Thyroid gland (tissue), 4 donors: ENCODE data around the gene ATP4A. TPM values are rescaled to one million over a fixed set of nuclear protein-coding genes. Genes with fewer than 3 reads are reported as not detected.

ENCODE experiments used
- DNase-seq, 2 donors: peaks; one replicate each; pipeline ENCODE4 v3.0.0-alpha.2; 2019
- H3K27ac ChIP-seq, 3 donors: fragments of 200-600 bp; sonication (generic); 1 replicate in 2 of 3; 2 replicates in 1 of 3; pipeline ENCODE4 v1.5.1; 2016 to 2019; ENCODE audit warnings: mild to moderate bottlenecking in 1 of 3, moderate library complexity in 1 of 3
- H3K27me3 ChIP-seq: fragments of 200-600 bp; sonication (generic); one replicate; pipeline ENCODE4 v1.5.1; 2019
- H3K36me3 ChIP-seq, 2 donors: fragments of 200-600 bp; sonication (generic); one replicate each; pipeline ENCODE4 v1.5.1; 2016 to 2019
- H3K4me1 ChIP-seq, 2 donors: fragments of 200-600 bp; sonication (generic); one replicate each; pipeline ENCODE4 v1.5.1; 2017 to 2019
- H3K4me3 ChIP-seq, 3 donors: fragments of 200-600 bp; sonication (generic); replicated peaks in 1 of 3; 1 replicate in 2 of 3; 2 replicates in 1 of 3; pipeline ENCODE4 v1.5.1; 2016; ENCODE audit warnings: mild to moderate bottlenecking in 1 of 3
- H3K9me3 ChIP-seq: fragments of 200-600 bp; sonication (generic); one replicate; pipeline ENCODE4 v1.5.1; 2017
- CTCF ChIP-seq, 6 experiments: fragments of 200-600 bp in 3 of 6; fragments of 450-650 bp in 3 of 6; sonication (generic) in 3 of 6; IDR thresholded peaks; one replicate each; pipeline ENCODE4 v1.5.1; 2016 to 2019; ENCODE audit warnings: antibody characterized with exemption in 6 of 6, mild to moderate bottlenecking in 2 of 6, inconsistent platforms in 1 of 6, moderate library complexity in 1 of 6
- POLR2A ChIP-seq, 2 donors: fragments of 450-650 bp; IDR thresholded peaks; one replicate each; pipeline ENCODE4 v1.6.1; 2017; ENCODE audit warnings: antibody characterized with exemption in 2 of 2, mild to moderate bottlenecking in 2 of 2, moderate library complexity in 1 of 2
- WGBS, 2 donors: methylation state at CpG; one replicate each; pipeline ENCODE4 v1.1.5; 2017; 5-methylcytosine and 5-hydroxymethylcytosine counted together
- intact Hi-C: fragments of 100-400 bp; cut with DNase I; formaldehyde crosslinking; loops from one replicate; pipeline ENCODE4 v1.15.1; 2023
- total RNA-seq, 4 donors: library from RNA; depleted of rRNA; stranded (reverse); fragments of >200 nt; gene quantifications; one replicate each; pipeline ENCODE4 v1.2.3, GENCODE V29; 2016

ATP4A gene
- total RNA-seq, 4 donors from 2014 or later, result 0.27 to 1.9 (median 0.33) TPM

- Histone ChIP-seq H3K4me1 (no peaks in the 10 kb centered on the region), H3K27ac (no peak overlapping the region), H3K4me3 (no peak overlapping the region), H3K36me3 (no peaks in the 10 kb centered on the region), H3K9me3 (no peaks in the 10 kb centered on the region), H3K27me3 (no peaks in the 10 kb centered on the region)
- TF ChIP-seq CTCF (IDR thresholded peaks at IDR 0.05) (no peak), POLR2A (IDR thresholded peaks at IDR 0.05) (no peak)
- intact Hi-C loops, result no loop called here
- DNase-seq, result no peak
- WGBS, 2 donors, result 92 to 93% methylated on average over 7 of the region's 7 CpGs
Observed at GRCh38 chr19:35566738-35567137, 3.3 kb upstream of the ATP4A start.

- Histone ChIP-seq H3K9me3 (no peaks in the 10 kb centered on the region), H3K4me1 (no peaks in the 10 kb centered on the region), H3K4me3 (no peak overlapping the region), H3K27me3 (no peaks in the 10 kb centered on the region), H3K36me3 (no peaks in the 10 kb centered on the region), H3K27ac (no peak overlapping the region)
- TF ChIP-seq CTCF (IDR thresholded peaks at IDR 0.05) (no peak), POLR2A (IDR thresholded peaks at IDR 0.05) (no peak)
- 77 to 81% methylated on average over 10 to 12 of the region's 12 CpGs for WGBS, 2 donors
- no peak for DNase-seq
- intact Hi-C loops, result no loop called here
Observed at GRCh38 chr19:35565016-35565856, 1.8 kb upstream of the ATP4A start.

GRCh38 chr19:35562776-35563175, 682 bp downstream of the ATP4A start:
- no peak overlapping the region for H3K4me3 ChIP-seq
- intact Hi-C loops, result no loop called here
- 73 to 81% methylated on average over 2 of the region's 2 CpGs for WGBS, 2 donors
- H3K27me3 ChIP-seq, result peaks cover 7% of the 10 kb centered on the region
- peaks cover 6 to 10% of the 10 kb centered on the region in 2 donors for H3K4me1 ChIP-seq
- no peak for DNase-seq
- no peaks in the 10 kb centered on the region for H3K36me3 ChIP-seq
- H3K9me3 ChIP-seq, result no peaks in the 10 kb centered on the region
- no peak overlapping the region for H3K27ac ChIP-seq
- no peak for TF ChIP-seq CTCF (IDR thresholded peaks at IDR 0.05)
- TF ChIP-seq POLR2A (IDR thresholded peaks at IDR 0.05), result no peak

GRCh38 chr19:35562336-35562735, 1.1 kb downstream of the ATP4A start:
- no peak for DNase-seq

More at GRCh38 chr19:35562336-35562735, 1.1 kb downstream of the ATP4A start:
- TF ChIP-seq CTCF (IDR thresholded peaks at IDR 0.05), result no peak
- no peak for TF ChIP-seq POLR2A (IDR thresholded peaks at IDR 0.05)
- intact Hi-C loops, result no loop called here
- Histone ChIP-seq H3K4me1 (peaks cover 6 to 15% of the 10 kb centered on the region in 2 donors), H3K27me3 (peaks cover 7% of the 10 kb centered on the region), H3K9me3 (no peaks in the 10 kb centered on the region), H3K27ac (no peak overlapping the region), H3K4me3 (no peak overlapping the region), H3K36me3 (no peaks in the 10 kb centered on the region)
- 63 to 66% methylated on average over 15 to 17 of the region's 17 CpGs for WGBS, 2 donors
